DOHH2 (cell line): ENCODE measurements around the gene RTP2.
A peak's percentile ranks its signal among the peaks of the same experiment; 100 is the strongest.
"Not testable (repeated sequence)": the region's sequence is repeated elsewhere in the genome, so short reads cannot be mapped to it uniquely, and the experiment has no call there.

Source experiments
- H3F3A ChIP-seq: fragments of 200-600 bp; sonication (generic), shearing (Covaris generic); 2 replicates; pipeline ENCODE4 v1.6.0; 2016; ENCODE audit warnings: antibody characterized with exemption, mild to moderate bottlenecking; ENCODE audit not compliant: control insufficient read depth, insufficient read depth
- H3K27ac ChIP-seq: fragments of 200-600 bp; sonication (generic); 2 replicates; pipeline ENCODE4 v1.5.1; 2014; ENCODE audit warnings: low read depth, mild to moderate bottlenecking, low read length, moderate library complexity
- H3K27me3 ChIP-seq: fragments of 200-600 bp; sonication (generic); 2 replicates; pipeline ENCODE4 v1.6.1; 2014; ENCODE audit warnings: mild to moderate bottlenecking, low read length, mixed read lengths; ENCODE audit not compliant: control insufficient read depth
- H3K36me3 ChIP-seq: fragments of 200-600 bp; sonication (generic); 2 replicates; pipeline ENCODE4 v1.6.1; 2014; ENCODE audit warnings: mild to moderate bottlenecking, low read length, moderate library complexity, mixed read lengths; ENCODE audit not compliant: control insufficient read depth
- H3K4me1 ChIP-seq: fragments of 200-600 bp; sonication (generic); 2 replicates; pipeline ENCODE4 v1.6.1; 2014; ENCODE audit warnings: mild to moderate bottlenecking, low read length, mixed read lengths; ENCODE audit not compliant: control insufficient read depth
- H3K4me2 ChIP-seq: fragments of 200-600 bp; sonication (generic); 2 replicates; pipeline ENCODE4 v1.6.0; 2014; ENCODE audit warnings: mild to moderate bottlenecking, low read length, moderate library complexity
- H3K4me3 ChIP-seq: fragments of 200-600 bp; sonication (generic); 2 replicates; pipeline ENCODE4 v1.5.1; 2014; ENCODE audit warnings: mild to moderate bottlenecking, low read length, mixed read lengths
- H3K79me2 ChIP-seq: fragments of 200-600 bp; sonication (generic); 2 replicates; pipeline ENCODE4 v1.6.1; 2014; ENCODE audit warnings: mild to moderate bottlenecking, low read length, mixed read lengths; ENCODE audit not compliant: control insufficient read depth
- H3K9me2 ChIP-seq: fragments of 200-600 bp; sonication (generic); replicated peaks from 2 replicates; pipeline ENCODE4 v1.6.1; 2014; ENCODE audit warnings: mild to moderate bottlenecking, low read length, mixed read lengths; ENCODE audit not compliant: control insufficient read depth
- H3K9me3 ChIP-seq: fragments of 200-600 bp; sonication (generic); 2 replicates; pipeline ENCODE4 v1.6.1; 2014; ENCODE audit warnings: antibody characterized with exemption, low read length, mixed read lengths; ENCODE audit not compliant: control insufficient read depth, insufficient read depth
- H4K20me1 ChIP-seq: fragments of 200-600 bp; sonication (generic); 2 replicates; pipeline ENCODE4 v1.6.0; 2014; ENCODE audit warnings: low read depth, mild to moderate bottlenecking, antibody characterized with exemption, low read length, moderate library complexity; ENCODE audit not compliant: control insufficient read depth, insufficient read depth
- CTCF ChIP-seq: fragments of 200-600 bp; sonication (generic); IDR thresholded peaks from one replicate; pipeline ENCODE4 v1.5.1; 2014; ENCODE audit warnings: antibody characterized with exemption, mild to moderate bottlenecking, low read depth, low read length; ENCODE audit not compliant: poor library complexity, severe bottlenecking
- EZH2phosphoT487 ChIP-seq: fragments of 200-600 bp; sonication (generic); IDR thresholded peaks from 2 replicates; pipeline ENCODE4 v1.6.1; 2017; ENCODE audit warnings: borderline replicate concordance, mild to moderate bottlenecking, antibody characterized with exemption, low read length, moderate library complexity, mixed read lengths

RTP2 gene

GRCh38 chr3:187684444-187684843 is 17.9 kb downstream of the RTP2 start:
- Histone ChIP-seq H3K9me2 (no peaks in the 10 kb centered on the region), H3K4me3 (no peak overlapping the region), H3K4me1 (no peaks in the 10 kb centered on the region), H3F3A (no peaks in the 10 kb centered on the region), H3K79me2 (no peaks in the 10 kb centered on the region), H3K9me3 (0 out of 2 replicates have a peak, but pooled peaks cover 3% of the 10 kb centered on the region), H3K27ac (no peak overlapping the region), H3K36me3 (no peaks in the 10 kb centered on the region), H4K20me1 (no peaks in the 10 kb centered on the region), H3K4me2 (no peak overlapping the region), H3K27me3 (peaks cover 11% of the 10 kb centered on the region)
- no peak for TF ChIP-seq CTCF
- no peak for TF ChIP-seq EZH2phosphoT487

GRCh38 chr3:187681756-187682155 is 20.6 kb downstream of the RTP2 start:
- not testable (repeated sequence) for H3K9me2 ChIP-seq, H3K4me2 ChIP-seq, H3K27ac ChIP-seq, H3K9me3 ChIP-seq, H3K4me1 ChIP-seq, H3F3A ChIP-seq, H3K27me3 ChIP-seq, H3K4me3 ChIP-seq, H3K79me2 ChIP-seq, H4K20me1 ChIP-seq, H3K36me3 ChIP-seq

GRCh38 chr3:187679638-187680396 is 22.5 kb downstream of the RTP2 start:
- Histone ChIP-seq H3K27me3 (peaks cover 7% of the 10 kb centered on the region), H3K4me2 (no peak overlapping the region), H3F3A (no peaks in the 10 kb centered on the region), H3K36me3 (no peaks in the 10 kb centered on the region), H3K9me3 (no peaks in the 10 kb centered on the region), H4K20me1 (no peaks in the 10 kb centered on the region), H3K79me2 (no peaks in the 10 kb centered on the region), H3K9me2 (no peaks in the 10 kb centered on the region), H3K4me1 (no peaks in the 10 kb centered on the region), H3K4me3 (no peak overlapping the region), H3K27ac (no peak overlapping the region)
- no peak for TF ChIP-seq EZH2phosphoT487
- peak; percentile 94 for TF ChIP-seq CTCF

GRCh38 chr3:187678726-187679268 is 23.6 kb downstream of the RTP2 start:
- TF ChIP-seq EZH2phosphoT487, result no peak
- TF ChIP-seq CTCF, result peak; percentile 58
- H3K27ac ChIP-seq, result no peak overlapping the region
- no peaks in the 10 kb centered on the region for H4K20me1 ChIP-seq
- H3K79me2 ChIP-seq, result no peaks in the 10 kb centered on the region
- H3K4me2 ChIP-seq, result no peak overlapping the region
- H3K4me3 ChIP-seq, result no peak overlapping the region
- H3K27me3 ChIP-seq, result peaks cover 11% of the 10 kb centered on the region
- H3K9me2 ChIP-seq, result no peaks in the 10 kb centered on the region
- H3F3A ChIP-seq, result no peaks in the 10 kb centered on the region
- no peaks in the 10 kb centered on the region for H3K36me3 ChIP-seq
- no peaks in the 10 kb centered on the region for H3K9me3 ChIP-seq
- H3K4me1 ChIP-seq, result no peaks in the 10 kb centered on the region
